Tibial nerve (tissue), 4 donors: ENCODE data around the gene UTP15.

Experiments used
- EP300 ChIP-seq, 2 donors: sonication (generic); formaldehyde crosslinking; IDR thresholded peaks; one replicate each; pipeline ENCODE4 v1.6.1; 2017; ENCODE audit warnings: antibody characterized with exemption in 2 of 2, mild to moderate bottlenecking in 1 of 2
- POLR2A ChIP-seq, 2 donors: fragments of 450-650 bp; IDR thresholded peaks; one replicate each; pipeline ENCODE4 v1.6.1; 2017; ENCODE audit warnings: antibody characterized with exemption in 2 of 2, mild to moderate bottlenecking in 2 of 2, moderate library complexity in 2 of 2
- TF ChIP-seq, protein P1 (sequence below), 5 experiments: fragments of 200-600 bp in 3 of 5; fragments of 450-650 bp in 2 of 5; sonication (generic) in 3 of 5; IDR thresholded peaks; one replicate each; pipeline ENCODE4 v1.5.1; 2016 to 2019; ENCODE audit warnings: antibody characterized with exemption in 5 of 5, mild to moderate bottlenecking in 3 of 5, moderate library complexity in 2 of 5

DNA sequence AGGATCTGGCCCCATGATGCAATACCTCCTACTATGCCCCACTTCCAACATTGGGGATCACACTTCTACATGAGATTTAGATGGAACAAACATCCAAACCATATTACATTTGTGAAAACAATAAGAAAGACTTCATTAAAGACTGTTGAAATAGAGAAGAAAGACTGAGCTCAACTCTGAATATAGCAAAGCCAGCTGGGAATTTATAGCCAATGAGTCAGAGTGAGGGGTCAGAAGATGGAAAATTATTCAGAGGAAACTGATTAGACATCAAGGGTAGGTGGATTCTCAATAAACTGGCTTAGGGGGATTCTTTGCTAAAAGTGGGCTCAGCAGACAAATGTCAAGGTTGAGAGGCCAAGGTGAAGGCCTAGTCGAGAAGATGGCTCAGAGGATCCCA lies 41.7 kb upstream of the UTP15 start:
- TF ChIP-seq, protein P1, sequence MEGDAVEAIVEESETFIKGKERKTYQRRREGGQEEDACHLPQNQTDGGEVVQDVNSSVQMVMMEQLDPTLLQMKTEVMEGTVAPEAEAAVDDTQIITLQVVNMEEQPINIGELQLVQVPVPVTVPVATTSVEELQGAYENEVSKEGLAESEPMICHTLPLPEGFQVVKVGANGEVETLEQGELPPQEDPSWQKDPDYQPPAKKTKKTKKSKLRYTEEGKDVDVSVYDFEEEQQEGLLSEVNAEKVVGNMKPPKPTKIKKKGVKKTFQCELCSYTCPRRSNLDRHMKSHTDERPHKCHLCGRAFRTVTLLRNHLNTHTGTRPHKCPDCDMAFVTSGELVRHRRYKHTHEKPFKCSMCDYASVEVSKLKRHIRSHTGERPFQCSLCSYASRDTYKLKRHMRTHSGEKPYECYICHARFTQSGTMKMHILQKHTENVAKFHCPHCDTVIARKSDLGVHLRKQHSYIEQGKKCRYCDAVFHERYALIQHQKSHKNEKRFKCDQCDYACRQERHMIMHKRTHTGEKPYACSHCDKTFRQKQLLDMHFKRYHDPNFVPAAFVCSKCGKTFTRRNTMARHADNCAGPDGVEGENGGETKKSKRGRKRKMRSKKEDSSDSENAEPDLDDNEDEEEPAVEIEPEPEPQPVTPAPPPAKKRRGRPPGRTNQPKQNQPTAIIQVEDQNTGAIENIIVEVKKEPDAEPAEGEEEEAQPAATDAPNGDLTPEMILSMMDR (IDR thresholded peaks at IDR 0.05) = no peak
- no peak for TF ChIP-seq POLR2A (IDR thresholded peaks at IDR 0.05)
- no peak for TF ChIP-seq EP300 (IDR thresholded peaks at IDR 0.05)
